ENCODE data around the gene CYB5R4. TPM values are rescaled to one million over a fixed set of nuclear protein-coding genes. Genes with fewer than 3 reads are reported as not detected.
A peak's percentile ranks its signal among the peaks of the same experiment; 100 is the strongest.

Gene CYB5R4
- total and polyA plus RNA-seq, 2 donors (not counting 1 experiment from before 2014, with no cell fraction given): 11.8 to 39.6 TPM

DNA sequence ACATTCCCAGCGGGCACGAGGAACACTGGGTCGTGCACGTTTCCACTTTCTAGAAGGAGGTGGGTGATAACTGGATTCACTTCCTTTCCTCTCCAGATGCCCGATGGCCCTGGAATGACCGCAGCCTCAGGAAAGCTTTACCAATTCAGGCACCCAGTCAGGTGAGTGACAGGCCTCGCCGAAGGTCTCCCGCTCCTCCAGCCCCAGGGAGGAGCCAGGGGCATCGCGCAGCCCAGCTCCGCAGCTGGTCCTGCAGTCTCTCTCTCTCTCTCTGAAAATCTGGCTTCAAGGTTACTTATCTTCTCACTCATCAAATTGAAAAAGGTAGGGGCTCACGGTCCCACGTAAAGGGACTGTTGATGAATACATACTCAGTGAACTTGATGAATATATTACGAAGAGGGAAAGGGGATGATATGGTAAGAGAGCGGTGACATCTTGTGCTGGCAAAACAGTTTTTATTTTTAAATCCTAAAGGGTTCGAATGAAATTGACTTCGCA is 5.4 kb upstream of the CYB5R4 start:
- Histone ChIP-seq H3K4me2 (replicated peaks; ENCODE audit: low read depth, low read length, poor library complexity, severe bottlenecking) (peak overlapping the region; percentile 78), H4K20me1 (ENCODE audit: control insufficient read depth, insufficient read depth, low read length, poor library complexity, severe bottlenecking) (no peaks in the 10 kb centered on the region), H3K27ac (ENCODE audit: low read length in 2 of 2) (no peak overlapping the region), H3K9me3 (ENCODE audit: control extremely low read depth in 1 of 3, control insufficient read depth in 2 of 3, insufficient read depth in 1 of 3, low read length in 2 of 3) (peaks cover 0 to 8% (median 0%) of the 10 kb centered on the region in 3 donors), H3K9ac (ENCODE audit: low read length) (peak overlapping the region; percentile 43), H3K79me2 (ENCODE audit: control insufficient read depth, insufficient read depth, low read length) (peaks cover 13% of the 10 kb centered on the region), H3K4me1 (ENCODE audit: control insufficient read depth in 2 of 2, insufficient read depth in 2 of 2, low read length in 2 of 2) (peaks cover 19 to 21% of the 10 kb centered on the region in 2 donors), H2AFZ (ENCODE audit: insufficient read depth, low read depth, low read length, poor library complexity, severe bottlenecking) (peak overlapping the region; percentile 62), H3K27me3 (replicated peaks in 1 of 4; ENCODE audit: control extremely low read depth in 1 of 4, control insufficient read depth in 3 of 4, insufficient read depth in 4 of 4, low read length in 3 of 4) (peaks cover 0 to 47% (median 30%) of the 10 kb centered on the region in 4 experiments), H3K36me3 (replicated peaks in 1 of 2; ENCODE audit: control extremely low read depth in 1 of 2, control insufficient read depth in 1 of 2, extremely low read depth in 1 of 2, insufficient read depth in 2 of 2, low read length in 1 of 2) (no peaks in the 10 kb centered on the region), H3K4me3 (ENCODE audit: control extremely low read depth in 1 of 5, extremely low read depth in 1 of 5, insufficient read depth in 1 of 5, low read depth in 2 of 5, low read length in 4 of 5) (peak overlapping the region in 2 of 5 experiments; percentile 36 to 45)
- POLR2A ChIA-PET: no interaction called here
- Mint-ChIP-seq H3K27me3 (peaks cover 53% of the 10 kb centered on the region), H3K4me3 (peak overlapping the region; percentile 79), H3K27ac (no peak overlapping the region), H3K4me1 (peaks cover 22% of the 10 kb centered on the region), H3K9me3 (ENCODE audit: insufficient read depth) (no peaks in the 10 kb centered on the region)
- TF ChIP-seq, protein P1, sequence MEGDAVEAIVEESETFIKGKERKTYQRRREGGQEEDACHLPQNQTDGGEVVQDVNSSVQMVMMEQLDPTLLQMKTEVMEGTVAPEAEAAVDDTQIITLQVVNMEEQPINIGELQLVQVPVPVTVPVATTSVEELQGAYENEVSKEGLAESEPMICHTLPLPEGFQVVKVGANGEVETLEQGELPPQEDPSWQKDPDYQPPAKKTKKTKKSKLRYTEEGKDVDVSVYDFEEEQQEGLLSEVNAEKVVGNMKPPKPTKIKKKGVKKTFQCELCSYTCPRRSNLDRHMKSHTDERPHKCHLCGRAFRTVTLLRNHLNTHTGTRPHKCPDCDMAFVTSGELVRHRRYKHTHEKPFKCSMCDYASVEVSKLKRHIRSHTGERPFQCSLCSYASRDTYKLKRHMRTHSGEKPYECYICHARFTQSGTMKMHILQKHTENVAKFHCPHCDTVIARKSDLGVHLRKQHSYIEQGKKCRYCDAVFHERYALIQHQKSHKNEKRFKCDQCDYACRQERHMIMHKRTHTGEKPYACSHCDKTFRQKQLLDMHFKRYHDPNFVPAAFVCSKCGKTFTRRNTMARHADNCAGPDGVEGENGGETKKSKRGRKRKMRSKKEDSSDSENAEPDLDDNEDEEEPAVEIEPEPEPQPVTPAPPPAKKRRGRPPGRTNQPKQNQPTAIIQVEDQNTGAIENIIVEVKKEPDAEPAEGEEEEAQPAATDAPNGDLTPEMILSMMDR (IDR thresholded peaks at IDR 0.05): no peak
- no peak for TF ChIP-seq EZH2 (IDR thresholded peaks at IDR 0.05; ENCODE audit: borderline replicate concordance, insufficient read depth, low read depth, low read length, poor library complexity, severe bottlenecking)
- CTCF ChIA-PET: no interaction called here
- ATAC-seq (ENCODE audit: low read depth) (no peak), DNase-seq (no peak)
- intact Hi-C loops (cut with micrococcal nuclease): loop anchor here (10.0 kb wide), 1 partner anchor 659 kb away; the partner anchor contains the start of genes PGM3 and RWDD2A
- 30% methylated on average over 15 of the region's 18 CpGs for WGBS (ENCODE audit: insufficient coverage)

DNA sequence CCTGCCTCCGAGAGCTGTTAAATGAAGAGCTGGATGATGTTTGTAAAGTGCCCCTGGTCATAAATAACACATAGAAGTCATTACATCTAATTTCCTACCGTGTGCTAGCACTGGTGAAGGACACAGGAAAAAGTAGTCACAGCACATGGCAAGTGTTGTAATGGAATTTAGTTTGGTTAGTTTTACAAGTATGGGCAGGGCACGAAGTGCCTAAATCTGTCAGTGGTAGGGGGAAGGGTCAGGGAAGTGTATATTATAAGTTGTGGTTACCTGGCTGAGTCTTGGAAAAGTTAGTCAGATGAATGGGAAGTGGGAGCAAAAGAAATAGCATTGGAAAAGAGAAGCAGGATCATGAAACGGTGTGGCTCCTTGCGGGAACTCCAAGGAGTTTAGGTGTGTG is 4.7 kb upstream of the CYB5R4 start:
- intact Hi-C loops (cut with micrococcal nuclease): loop anchor here (10.0 kb wide), 1 partner anchor 660 kb away; the partner anchor contains the start of genes PGM3 and RWDD2A
- DNase-seq: no peak

More for the DNA sequence above, 4.7 kb upstream of the CYB5R4 start:
- Histone ChIP-seq H3K36me3 (replicated peaks in 1 of 2; ENCODE audit: control extremely low read depth in 1 of 2, control insufficient read depth in 1 of 2, extremely low read depth in 1 of 2, insufficient read depth in 2 of 2, low read length in 1 of 2) (no peaks in the 10 kb centered on the region), H4K20me1 (ENCODE audit: control insufficient read depth, insufficient read depth, low read length, poor library complexity, severe bottlenecking) (no peaks in the 10 kb centered on the region), H3K27ac (ENCODE audit: low read length in 2 of 2) (no peak overlapping the region), H3K79me2 (ENCODE audit: control insufficient read depth, insufficient read depth, low read length) (peaks cover 19% of the 10 kb centered on the region), H3K4me3 (ENCODE audit: control extremely low read depth in 1 of 5, extremely low read depth in 1 of 5, insufficient read depth in 1 of 5, low read depth in 2 of 5, low read length in 4 of 5) (no peak overlapping the region), H3K4me1 (ENCODE audit: control insufficient read depth in 2 of 2, insufficient read depth in 2 of 2, low read length in 2 of 2) (peaks cover 22% of the 10 kb centered on the region in 2 donors), H3K9ac (ENCODE audit: low read length) (no peak overlapping the region), H2AFZ (ENCODE audit: insufficient read depth, low read depth, low read length, poor library complexity, severe bottlenecking) (no peak overlapping the region), H3K4me2 (replicated peaks; ENCODE audit: low read depth, low read length, poor library complexity, severe bottlenecking) (no peak overlapping the region), H3K27me3 (replicated peaks in 1 of 4; ENCODE audit: control extremely low read depth in 1 of 4, control insufficient read depth in 3 of 4, insufficient read depth in 4 of 4, low read length in 3 of 4) (peaks cover 0 to 47% (median 30%) of the 10 kb centered on the region in 4 experiments), H3K9me3 (ENCODE audit: control extremely low read depth in 1 of 3, control insufficient read depth in 2 of 3, insufficient read depth in 1 of 3, low read length in 2 of 3) (peaks cover 0 to 8% (median 0%) of the 10 kb centered on the region in 3 donors)
- Mint-ChIP-seq H3K27me3 (peaks cover 45% of the 10 kb centered on the region), H3K4me1 (peaks cover 26% of the 10 kb centered on the region), H3K27ac (no peak overlapping the region), H3K9me3 (ENCODE audit: insufficient read depth) (no peaks in the 10 kb centered on the region), H3K4me3 (peak overlapping the region; percentile 79)
- TF ChIP-seq, protein P1 (IDR thresholded peaks at IDR 0.05): no peak
- TF ChIP-seq EZH2 (IDR thresholded peaks at IDR 0.05; ENCODE audit: borderline replicate concordance, insufficient read depth, low read depth, low read length, poor library complexity, severe bottlenecking): no peak
- CTCF ChIA-PET: no interaction called here
- WGBS (ENCODE audit: insufficient coverage): 87% methylated on average over 3 of the region's 5 CpGs
- no peak for ATAC-seq (ENCODE audit: low read depth)
- POLR2A ChIA-PET: no interaction called here
